GM21737 (cell line): ENCODE data around the gene INHBC.

Experiments used
- ATAC-seq: cut with Tn5 transposase; IDR thresholded peaks from one replicate; pipeline ENCODE4 v1.9.1; 2021; ENCODE audit warnings: mild to moderate bottlenecking, moderate library complexity; ENCODE audit not compliant: unreplicated experiment

The INHBC gene

DNA sequence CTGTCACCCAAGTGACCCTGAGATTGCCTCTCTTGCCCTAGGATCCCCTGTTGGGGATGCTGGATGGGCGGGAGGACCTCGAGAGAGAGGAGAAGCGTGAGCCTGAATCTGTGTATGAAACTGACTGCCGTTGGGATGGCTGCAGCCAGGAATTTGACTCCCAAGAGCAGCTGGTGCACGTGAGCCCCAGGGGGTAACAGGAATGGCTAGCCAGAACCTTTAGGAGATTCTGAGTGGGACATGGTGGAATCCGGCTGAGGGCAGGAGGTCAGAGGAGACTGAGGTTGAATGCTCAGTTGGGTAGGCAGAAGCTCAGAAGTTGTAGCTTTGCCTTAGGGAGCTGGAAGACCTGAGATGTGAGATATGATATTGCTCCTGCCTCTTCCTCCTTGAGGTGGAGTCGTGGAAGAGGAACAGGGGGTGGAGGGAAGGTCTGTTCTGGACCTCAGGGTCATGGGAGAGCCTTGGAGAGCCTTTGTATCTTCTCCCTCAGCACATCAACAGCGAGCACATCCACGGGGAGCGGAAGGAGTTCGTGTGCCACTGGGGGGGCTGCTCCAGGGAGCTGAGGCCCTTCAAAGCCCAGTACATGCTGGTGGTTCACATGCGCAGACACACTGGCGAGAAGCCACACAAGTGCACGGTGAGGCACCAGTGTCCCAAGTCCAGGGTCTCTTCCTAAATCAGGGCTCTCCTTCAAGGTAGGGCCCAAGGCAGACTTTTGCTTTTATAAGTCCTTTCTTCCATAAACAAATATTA lies 31.3 kb downstream of the INHBC start:
- ATAC-seq, result no peak

DNA sequence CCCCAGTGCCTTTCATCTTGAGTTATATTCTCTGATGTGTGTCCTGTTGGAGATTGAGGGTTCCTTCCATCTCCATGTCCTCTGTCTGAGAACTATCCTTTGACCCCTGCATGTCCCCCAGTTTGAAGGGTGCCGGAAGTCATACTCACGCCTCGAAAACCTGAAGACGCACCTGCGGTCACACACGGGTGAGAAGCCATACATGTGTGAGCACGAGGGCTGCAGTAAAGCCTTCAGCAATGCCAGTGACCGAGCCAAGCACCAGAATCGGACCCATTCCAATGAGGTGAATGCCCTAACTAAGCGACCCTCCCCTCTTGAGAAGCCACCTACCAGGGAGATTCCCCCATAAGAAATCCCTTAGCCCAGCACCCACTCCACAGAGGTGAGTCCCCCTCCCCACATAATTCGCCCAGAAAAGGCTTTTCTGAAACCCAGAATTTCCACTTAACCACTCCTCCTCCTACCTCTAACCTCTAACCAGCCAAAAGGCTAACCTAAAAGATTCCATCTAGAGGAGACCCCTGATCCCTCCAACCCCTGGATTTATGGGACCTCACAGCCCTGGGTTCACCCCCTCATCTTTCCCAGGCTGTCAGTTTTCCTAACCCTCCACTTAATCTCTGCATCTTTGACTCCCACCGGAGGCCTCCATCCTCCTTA lies 32.8 kb downstream of the INHBC start:
- no peak for ATAC-seq

DNA sequence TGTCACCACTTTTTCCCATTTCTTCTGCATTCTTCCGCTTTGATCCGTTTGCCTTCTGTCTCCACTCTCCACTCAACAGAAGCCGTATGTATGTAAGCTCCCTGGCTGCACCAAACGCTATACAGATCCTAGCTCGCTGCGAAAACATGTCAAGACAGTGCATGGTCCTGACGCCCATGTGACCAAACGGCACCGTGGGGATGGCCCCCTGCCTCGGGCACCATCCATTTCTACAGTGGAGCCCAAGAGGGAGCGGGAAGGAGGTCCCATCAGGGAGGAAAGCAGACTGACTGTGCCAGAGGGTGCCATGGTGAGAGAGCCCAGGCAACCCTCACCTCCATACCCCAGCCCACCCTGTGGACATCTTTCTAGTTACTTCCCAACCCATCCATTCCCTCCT lies 33.3 kb downstream of the INHBC start:
- no peak for ATAC-seq

DNA sequence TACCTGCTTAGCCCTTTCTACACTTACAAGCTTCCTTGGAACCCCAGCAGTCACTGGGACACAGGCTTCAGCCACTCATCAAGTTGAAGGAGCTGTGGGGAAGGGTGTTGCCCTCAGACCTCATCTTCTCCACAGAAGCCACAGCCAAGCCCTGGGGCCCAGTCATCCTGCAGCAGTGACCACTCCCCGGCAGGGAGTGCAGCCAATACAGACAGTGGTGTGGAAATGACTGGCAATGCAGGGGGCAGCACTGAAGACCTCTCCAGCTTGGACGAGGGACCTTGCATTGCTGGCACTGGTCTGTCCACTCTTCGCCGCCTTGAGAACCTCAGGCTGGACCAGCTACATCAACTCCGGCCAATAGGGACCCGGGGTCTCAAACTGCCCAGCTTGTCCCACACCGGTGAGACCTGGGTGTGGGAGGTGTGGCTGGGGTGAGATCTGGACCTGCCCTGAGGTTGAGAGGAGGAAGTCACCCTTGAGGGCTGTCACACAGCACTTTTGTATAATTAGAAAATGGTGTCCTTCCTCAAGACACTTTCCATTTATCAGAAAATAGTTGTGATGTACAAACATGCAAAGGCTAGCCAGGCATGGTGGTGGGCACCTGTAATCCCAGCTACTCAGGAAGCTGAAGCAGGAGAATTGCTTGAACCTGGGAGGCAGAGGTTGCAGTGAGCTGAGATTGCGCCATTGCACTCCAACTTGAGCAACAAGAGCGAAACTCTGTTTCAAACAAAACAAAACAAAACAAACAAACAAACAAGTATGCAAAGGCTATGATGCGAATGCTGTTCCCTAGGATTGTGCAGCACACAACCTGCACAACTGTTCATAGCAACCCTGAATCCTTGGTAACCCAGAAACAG lies 34.9 kb downstream of the INHBC start:
- no peak for ATAC-seq

DNA sequence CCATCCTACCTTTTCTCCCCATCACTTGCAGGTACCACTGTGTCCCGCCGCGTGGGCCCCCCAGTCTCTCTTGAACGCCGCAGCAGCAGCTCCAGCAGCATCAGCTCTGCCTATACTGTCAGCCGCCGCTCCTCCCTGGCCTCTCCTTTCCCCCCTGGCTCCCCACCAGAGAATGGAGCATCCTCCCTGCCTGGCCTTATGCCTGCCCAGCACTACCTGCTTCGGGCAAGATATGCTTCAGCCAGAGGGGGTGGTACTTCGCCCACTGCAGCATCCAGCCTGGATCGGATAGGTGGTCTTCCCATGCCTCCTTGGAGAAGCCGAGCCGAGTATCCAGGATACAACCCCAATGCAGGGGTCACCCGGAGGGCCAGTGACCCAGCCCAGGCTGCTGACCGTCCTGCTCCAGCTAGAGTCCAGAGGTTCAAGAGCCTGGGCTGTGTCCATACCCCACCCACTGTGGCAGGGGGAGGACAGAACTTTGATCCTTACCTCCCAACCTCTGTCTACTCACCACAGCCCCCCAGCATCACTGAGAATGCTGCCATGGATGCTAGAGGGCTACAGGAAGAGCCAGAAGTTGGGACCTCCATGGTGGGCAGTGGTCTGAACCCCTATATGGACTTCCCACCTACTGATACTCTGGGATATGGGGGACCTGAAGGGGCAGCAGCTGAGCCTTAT lies 35.8 kb downstream of the INHBC start:
- ATAC-seq, result no peak

DNA sequence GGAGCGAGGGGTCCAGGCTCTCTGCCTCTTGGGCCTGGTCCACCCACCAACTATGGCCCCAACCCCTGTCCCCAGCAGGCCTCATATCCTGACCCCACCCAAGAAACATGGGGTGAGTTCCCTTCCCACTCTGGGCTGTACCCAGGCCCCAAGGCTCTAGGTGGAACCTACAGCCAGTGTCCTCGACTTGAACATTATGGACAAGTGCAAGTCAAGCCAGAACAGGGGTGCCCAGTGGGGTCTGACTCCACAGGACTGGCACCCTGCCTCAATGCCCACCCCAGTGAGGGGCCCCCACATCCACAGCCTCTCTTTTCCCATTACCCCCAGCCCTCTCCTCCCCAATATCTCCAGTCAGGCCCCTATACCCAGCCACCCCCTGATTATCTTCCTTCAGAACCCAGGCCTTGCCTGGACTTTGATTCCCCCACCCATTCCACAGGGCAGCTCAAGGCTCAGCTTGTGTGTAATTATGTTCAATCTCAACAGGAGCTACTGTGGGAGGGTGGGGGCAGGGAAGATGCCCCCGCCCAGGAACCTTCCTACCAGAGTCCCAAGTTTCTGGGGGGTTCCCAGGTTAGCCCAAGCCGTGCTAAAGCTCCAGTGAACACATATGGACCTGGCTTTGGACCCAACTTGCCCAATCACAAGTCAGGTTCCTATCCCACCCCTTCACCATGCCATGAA lies 36.5 kb downstream of the INHBC start:
- no peak for ATAC-seq

DNA sequence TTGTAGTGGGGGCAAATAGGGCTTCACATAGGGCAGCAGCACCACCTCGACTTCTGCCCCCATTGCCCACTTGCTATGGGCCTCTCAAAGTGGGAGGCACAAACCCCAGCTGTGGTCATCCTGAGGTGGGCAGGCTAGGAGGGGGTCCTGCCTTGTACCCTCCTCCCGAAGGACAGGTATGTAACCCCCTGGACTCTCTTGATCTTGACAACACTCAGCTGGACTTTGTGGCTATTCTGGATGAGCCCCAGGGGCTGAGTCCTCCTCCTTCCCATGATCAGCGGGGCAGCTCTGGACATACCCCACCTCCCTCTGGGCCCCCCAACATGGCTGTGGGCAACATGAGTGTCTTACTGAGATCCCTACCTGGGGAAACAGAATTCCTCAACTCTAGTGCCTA lies 37.1 kb downstream of the INHBC start:
- no peak for ATAC-seq

DNA sequence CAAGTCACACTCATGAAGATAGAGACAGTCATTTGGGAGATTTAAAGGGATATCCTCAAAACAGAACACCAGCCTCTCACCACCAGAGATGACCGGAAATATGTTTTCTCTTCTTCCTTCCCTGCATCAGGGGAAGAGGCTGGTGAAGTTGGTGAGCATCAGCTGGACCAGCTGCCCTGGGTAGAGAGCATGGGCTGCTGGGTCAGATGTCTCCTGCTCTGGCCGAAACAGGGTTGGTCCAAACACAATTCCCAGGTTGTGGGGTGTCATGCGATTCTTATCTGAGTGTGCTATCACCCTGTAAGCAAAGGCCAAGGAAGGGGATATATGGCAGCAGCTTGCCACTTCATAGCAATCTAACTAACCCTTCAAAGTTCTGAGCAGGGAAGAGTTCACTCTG lies 37.8 kb downstream of the INHBC start:
- no peak for ATAC-seq

DNA sequence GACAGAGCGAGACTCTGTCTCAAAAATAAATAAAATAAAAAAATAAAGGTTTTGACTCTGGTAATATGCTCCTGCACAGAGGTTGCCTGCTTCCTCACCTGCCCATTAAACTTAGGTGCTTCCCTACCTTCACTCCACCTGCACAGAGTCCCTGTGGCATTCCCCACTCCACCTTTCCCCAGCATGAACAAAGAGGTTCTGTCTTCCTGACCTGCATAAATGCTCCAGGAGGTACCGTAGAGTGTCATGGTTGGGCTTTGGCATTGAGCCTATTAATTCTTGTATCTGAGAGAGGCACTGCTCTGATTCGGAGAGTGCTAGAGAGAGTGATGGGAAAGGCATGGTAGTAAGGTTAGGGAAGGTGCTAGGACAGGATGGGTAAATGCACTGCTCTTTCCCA lies 38.8 kb downstream of the INHBC start:
- no peak for ATAC-seq

DNA sequence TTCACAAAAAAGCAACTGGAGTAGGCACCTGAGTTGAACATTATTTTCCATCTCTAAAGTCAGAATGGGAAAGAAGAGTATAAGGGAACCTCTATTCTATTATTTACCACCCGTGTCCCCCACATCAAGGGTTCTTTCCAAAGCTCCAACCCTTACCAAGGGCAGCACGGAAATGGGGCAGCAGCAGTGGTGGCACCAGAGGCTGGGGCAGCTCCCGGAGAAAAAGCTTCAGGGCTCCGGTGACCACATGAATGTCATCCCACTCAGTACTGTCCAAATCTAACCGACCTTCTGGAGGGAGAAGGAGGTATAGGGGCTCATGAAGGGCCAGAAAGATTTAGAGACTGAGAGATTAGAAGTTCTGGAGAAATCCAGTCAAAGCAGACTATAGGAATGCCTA lies 39.3 kb downstream of the INHBC start:
- ATAC-seq, result no peak

DNA sequence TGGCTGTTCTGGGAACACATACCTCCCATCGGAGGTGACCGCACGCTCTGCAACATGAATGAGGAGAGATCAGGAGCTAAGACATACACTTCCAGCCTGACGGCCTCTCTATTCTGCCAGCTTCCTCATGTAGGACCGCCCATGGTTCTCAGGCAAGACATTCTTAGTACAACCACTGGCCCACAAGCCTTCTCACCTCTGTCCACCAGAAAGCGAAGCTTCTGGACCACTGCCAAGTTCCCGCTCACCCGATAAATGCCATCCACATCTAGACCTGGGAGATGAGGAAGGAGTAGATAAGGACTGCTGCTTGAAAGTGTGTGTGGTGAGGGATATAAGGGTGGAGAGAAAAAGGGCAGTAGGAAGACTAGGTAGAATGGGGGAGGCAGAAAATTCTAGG lies 39.8 kb downstream of the INHBC start:
- no peak for ATAC-seq

DNA sequence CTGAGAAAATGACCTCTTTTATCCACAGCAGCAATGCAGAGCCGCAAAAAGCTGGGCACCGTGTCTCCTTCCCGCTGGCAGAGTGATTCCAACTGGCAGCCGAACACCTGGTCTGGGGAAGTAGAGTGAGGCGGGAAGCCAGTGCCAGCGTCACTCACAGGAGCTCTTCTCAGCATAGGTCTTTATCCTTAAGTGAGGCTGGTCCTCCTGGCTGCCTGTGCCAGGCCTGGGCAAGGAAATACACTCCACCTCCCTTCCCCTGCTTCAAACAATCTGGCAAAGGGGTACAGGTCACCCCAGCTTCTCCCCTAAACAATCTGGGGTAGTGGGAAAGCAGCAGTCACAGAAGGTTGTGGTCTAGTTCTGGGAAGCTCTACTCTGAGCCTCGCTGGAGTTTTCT lies 40.3 kb downstream of the INHBC start:
- no peak for ATAC-seq

DNA sequence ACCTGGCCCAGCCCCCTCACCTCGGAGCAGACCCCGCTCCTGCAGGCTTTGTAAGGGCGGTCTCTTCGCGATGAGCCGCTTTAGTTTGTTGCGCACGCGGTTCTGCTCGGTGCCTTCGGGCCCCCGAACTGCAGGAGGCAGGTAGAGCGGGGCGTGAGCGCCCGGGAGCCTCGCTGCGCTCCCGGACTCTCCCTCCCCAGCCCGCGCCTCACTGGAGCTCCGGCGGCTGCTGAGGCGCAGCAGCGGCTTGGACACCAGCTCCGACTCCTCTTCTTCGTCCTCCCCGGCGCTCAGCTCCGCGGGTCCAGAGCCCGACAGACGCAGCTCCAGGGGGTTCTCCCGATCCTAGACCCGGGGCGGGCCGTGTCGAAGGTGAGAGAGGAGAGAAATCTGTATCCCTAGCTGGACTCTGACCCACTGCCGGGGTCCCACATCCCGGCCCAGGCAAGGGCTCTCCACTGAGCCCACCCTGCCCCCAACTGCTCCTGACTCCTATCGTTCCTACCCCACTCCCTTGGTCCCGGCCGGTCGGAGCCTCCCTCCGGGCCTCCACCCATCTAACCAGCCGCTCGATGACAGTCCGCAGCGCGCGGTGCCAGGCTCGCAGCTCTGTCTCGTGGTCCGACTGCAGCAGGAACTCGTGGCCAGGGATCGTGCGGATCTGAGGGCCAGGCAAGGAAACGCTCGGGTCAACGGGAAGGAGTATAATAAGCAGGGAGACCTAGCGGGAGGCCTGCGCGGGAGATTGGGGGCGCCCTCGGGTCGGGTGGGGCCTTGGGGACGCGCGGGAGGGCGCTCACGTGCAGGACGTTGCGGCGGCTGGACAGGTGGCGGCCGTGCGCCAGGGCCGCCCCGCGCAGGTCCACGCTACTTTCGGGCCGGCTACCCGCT lies 40.9 kb downstream of the INHBC start:
- no peak for ATAC-seq

DNA sequence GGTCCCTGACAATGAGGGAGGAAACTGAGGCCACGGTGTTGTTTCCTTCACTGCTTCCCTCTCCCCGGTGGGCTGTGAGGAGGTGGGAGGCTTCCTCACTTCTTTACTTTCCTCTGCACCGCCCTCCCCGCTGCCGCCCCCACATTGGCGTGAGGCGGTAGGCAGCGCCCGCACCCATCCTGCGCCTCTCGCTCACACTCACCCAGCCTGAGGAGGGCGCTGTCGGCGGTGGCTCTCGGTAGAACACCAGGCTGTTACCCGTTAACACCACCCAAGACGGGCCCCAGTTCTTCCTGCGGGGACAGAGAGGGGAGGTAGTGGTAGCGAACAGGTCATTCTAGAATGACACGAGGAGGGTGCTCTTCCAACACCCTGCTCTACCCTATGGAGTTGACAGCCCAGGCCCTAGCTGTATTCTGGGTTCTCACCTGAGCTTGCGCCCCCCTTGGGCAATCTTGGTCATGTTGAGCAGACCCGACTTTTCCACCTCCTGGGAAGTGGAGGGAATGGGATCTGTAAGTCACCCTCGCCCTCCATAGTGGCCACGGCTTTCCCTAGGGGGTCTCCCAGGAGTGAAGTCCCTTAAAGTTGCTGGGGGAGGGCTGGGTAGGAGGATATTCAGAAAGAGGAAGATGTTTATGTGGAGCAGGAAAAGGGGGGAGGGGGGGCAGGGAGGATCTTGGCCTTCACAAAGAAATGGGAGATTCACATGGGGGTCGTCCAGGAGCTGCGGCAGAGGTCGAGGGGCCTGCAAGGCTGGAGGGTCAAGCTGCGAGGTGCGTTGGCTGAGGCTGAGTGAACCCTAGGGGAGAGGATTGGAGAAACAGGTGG lies 41.8 kb downstream of the INHBC start:
- ATAC-seq, result no peak

DNA sequence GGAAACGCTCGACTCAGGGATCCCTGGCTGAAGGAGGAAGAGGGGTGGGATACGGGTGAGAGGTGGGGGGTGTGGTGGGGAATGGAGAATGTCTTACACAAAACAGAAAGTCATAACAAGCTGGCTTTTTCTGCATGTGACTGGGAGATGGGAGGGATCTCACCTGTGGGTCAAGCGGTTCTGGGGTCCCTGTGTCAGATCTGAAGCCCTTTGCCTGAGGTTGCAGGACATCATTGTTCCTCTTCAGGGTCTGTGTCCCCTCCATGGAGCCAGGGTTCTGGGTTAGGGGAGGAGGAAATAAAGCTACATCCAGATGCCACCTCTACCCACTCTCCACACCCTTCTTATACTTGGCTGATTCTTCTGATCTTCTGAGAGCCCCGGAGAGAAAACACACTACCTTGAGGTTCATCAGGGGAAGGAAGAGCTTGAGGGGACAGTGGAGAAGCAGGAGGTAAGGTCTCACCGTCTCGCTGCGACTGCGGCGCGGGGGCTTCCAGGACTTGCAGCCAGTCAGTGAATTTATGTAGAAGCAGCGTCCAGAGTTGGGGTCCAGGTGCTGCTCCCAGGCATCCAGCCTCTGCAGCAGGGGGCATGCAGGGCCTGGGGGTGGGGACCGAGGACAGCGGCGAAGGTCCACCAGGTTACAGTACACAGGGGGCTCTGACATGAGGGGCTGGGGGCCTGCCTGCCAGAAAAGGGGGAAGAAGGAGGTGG lies 42.6 kb downstream of the INHBC start:
- ATAC-seq, result no peak

DNA sequence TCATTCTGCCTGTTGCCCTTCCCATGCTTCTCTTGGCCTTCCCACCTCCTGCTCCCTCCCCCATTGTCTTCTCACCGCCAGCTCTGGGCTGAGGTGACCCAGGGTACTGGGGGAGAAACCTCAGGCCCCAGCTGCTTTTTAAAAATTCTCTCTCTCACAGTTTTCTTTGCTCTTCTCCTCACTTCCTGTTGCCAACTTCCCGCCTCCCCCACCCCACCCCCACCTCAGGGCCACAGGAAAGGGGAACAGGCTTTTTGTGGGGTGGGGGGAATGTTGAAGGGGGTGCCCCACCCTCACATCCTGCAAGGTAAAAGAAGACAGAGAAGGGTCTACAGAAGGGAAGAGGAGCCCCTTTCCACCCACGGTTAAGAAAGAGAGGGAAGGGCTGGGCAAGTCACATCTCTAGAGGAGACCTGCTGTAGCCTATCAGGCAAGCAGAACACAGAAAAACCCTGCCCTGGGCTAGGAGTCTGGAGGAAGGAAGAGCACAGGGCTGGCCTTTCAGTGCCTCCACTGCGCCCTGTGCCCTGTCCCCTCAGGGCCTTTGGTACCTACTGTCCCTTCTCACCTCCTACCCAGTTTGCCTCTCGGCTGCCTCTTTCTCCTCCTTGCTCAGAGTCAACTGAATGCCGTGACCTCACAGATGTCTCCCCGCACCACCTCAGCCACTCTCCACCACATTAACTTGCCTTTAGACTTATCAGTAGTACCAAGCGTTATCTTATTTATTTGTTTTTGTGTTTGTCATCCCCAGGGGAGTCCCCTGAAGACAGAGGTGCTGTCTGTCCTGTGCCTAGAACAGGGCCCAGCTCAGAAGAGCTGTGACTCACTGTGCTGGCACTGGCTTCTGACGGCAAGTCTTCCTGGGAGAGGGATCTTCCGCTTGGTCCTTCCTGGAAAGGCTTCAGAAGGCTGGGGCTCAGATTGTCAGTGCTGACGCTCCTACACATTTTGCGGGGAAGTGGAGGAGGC lies 43.4 kb downstream of the INHBC start:
- no peak for ATAC-seq

DNA sequence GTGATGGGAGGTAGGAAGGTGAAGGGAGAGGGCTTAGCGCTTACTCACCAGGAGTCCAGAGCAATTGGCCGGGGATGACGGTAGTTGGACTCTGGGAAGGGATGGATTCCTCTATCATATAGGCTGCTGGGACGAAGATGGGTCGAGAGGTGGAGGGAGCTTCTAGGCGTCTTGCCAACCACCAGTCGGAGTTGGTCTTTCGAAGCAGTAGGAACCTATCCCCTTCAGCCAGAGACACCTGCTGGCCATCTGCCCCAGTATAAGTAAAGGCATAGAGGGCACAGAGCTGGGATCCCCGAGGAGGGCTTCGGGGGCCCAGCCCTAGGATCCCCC lies 44.4 kb downstream of the INHBC start:
- ATAC-seq, result no peak
